Panc1 (cell line): ENCODE data around the gene HMCN2. TPM values are rescaled to one million over a fixed set of nuclear protein-coding genes. Genes with fewer than 3 reads are reported as not detected.

ENCODE experiments used
- ATAC-seq: fragments of 200-7000 bp; cut with Tn5 transposase; 2 replicates; pipeline ENCODE4 v1.9.1; 2020; ENCODE audit warnings: mild to moderate bottlenecking, moderate library complexity
- BruUV-seq: library from RNA; stranded (reverse); fragments of 400-500 nt; replicated peaks from 2 replicates; lab custom pipeline; 2021; lab: Mats Ljungman, UMichigan
- CTCF ChIA-PET: fragments of 300-600 bp; sonication (Branson Sonifier 250); formaldehyde crosslinking; loops from one replicate; lab custom pipeline; 2022; ENCODE audit warnings: antibody characterized with exemption; lab: Charles Lee
- POLR2A ChIA-PET: fragments of 300-600 bp; sonication (Branson Sonifier 250); formaldehyde crosslinking; loops from one replicate; lab custom pipeline; 2022; ENCODE audit warnings: antibody characterized with exemption; lab: Charles Lee
- DNase-seq: peaks from one replicate; pipeline ENCODE4 v3.0.0-alpha.2; 2010; ENCODE audit warnings: low read depth, low spot score
- H3K27ac ChIP-seq: 2 replicates; pipeline ENCODE4 v1.5.1; 2011; ENCODE audit warnings: mild to moderate bottlenecking, low read length, inconsistent platforms
- H3K27me3 ChIP-seq: fragments of 200-500 bp; sonication (Bioruptor generic); 2 replicates; pipeline ENCODE4 v1.6.0; 2014; ENCODE audit warnings: low read length, inconsistent platforms; ENCODE audit not compliant: control insufficient read depth, insufficient read depth
- H3K36me3 ChIP-seq: fragments of 200-500 bp; sonication (Bioruptor generic); 2 replicates; pipeline ENCODE4 v1.5.1; 2014; ENCODE audit warnings: inconsistent platforms, mild to moderate bottlenecking, low read length, moderate library complexity; ENCODE audit not compliant: control insufficient read depth, insufficient read depth
- H3K4me1 ChIP-seq: 2 replicates; pipeline ENCODE4 v1.5.1; 2011; ENCODE audit warnings: inconsistent platforms, mild to moderate bottlenecking, low read length, moderate library complexity; ENCODE audit not compliant: control insufficient read depth, insufficient read depth
- H3K4me3 ChIP-seq, 2 experiments: 2 replicates each; pipeline ENCODE4 v1.5.1; 2011 to 2012; ENCODE audit warnings: low read depth in 2 of 2, low read length in 2 of 2, mild to moderate bottlenecking in 2 of 2, inconsistent platforms in 1 of 2, moderate library complexity in 1 of 2
- H3K9me3 ChIP-seq: fragments of 200-500 bp; sonication (Bioruptor generic); 2 replicates; pipeline ENCODE4 v1.5.1; 2014; ENCODE audit warnings: low read depth, mild to moderate bottlenecking, inconsistent platforms, low read length, moderate library complexity; ENCODE audit not compliant: control insufficient read depth, insufficient read depth
- POLR2AphosphoS5 ChIP-seq: IDR thresholded peaks from 2 replicates; pipeline ENCODE4 v1.6.1; 2012; ENCODE audit warnings: mild to moderate bottlenecking, low read depth, low read length, moderate library complexity
- SIN3A ChIP-seq: IDR thresholded peaks from 2 replicates; pipeline ENCODE4 v1.6.1; 2012; ENCODE audit warnings: low read depth, mild to moderate bottlenecking, low read length, moderate library complexity, borderline replicate concordance; ENCODE audit not compliant: insufficient read depth
- TCF7L2 ChIP-seq: IDR thresholded peaks from 2 replicates; pipeline ENCODE4 v1.6.1; 2011; ENCODE audit warnings: mild to moderate bottlenecking, low read depth, low read length, inconsistent platforms
- in situ Hi-C: cut with HindIII; loops from 2 replicates; pipeline ENCODE4 v1.10.0; 2016; ENCODE audit warnings: low sequenced_read_pairs, low pct_unique_long_range_greater_than_20kb
- intact Hi-C: fragments of 100-400 bp; cut with micrococcal nuclease; formaldehyde crosslinking; loops from one replicate; pipeline ENCODE4 v1.10.0; 2022; ENCODE audit not compliant: unreplicated experiment
- total RNA-seq: library from RNA; stranded (reverse); gene quantifications from one replicate; pipeline ENCODE4 v1.2.1, GENCODE V29; 2021; ENCODE audit not compliant: unreplicated experiment
- TF ChIP-seq, protein P1 (sequence below), 2 experiments: IDR thresholded peaks; 2 replicates each; pipeline ENCODE4 v1.6.1; 2011 to 2012; ENCODE audit warnings: low read depth in 2 of 2, control low read depth in 1 of 2, low read length in 1 of 2, mild to moderate bottlenecking in 1 of 2, moderate library complexity in 1 of 2; ENCODE audit not compliant: insufficient read depth in 1 of 2
- TF ChIP-seq, protein P2 (sequence below): fragments of 450-650 bp; IDR thresholded peaks from 2 replicates; pipeline ENCODE4 v1.5.1; 2017; ENCODE audit warnings: mild to moderate bottlenecking

The HMCN2 gene
- total RNA-seq, 1 experiment from 2014 or later = 0.05 TPM

DNA sequence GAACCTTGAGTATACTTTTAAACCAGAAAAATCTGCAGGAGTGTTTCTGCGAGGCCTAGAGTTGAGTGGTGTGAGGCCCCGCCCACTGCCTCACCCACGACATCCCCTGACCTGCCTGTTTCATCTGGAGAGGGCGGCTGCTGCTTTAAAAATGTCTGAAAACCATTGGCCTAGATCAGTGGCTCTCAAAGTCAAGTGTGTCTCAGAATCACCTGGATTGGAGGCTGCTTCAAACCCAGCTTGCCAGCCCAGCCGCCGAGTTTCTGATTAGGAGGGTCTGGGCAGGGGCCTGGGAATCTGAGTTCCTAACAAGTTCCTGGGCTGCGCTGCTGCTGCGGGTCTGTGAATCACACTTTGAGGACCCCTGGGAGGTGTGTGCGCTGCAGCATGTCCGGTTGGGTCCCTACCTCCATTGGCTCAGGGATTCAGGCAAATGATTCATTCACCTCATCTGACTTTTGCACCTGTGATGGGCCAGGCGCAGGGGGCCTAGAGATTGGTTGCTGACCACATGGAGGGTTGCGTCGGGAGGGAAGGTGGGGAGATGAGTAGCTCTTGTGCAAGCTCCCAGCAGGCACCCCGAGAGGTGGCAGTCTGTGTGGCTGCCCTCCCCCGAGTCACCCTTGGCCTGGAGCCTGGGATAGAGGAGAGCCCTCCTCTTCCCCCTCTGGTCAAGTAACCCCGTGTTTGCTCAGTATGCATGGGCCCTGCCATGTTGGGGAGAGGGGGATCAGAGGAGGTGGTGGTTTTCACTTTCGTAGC, 27.6 kb upstream of the HMCN2 start:
- intact Hi-C loops = no loop called here
- CTCF ChIA-PET = no interaction called here

DNA sequence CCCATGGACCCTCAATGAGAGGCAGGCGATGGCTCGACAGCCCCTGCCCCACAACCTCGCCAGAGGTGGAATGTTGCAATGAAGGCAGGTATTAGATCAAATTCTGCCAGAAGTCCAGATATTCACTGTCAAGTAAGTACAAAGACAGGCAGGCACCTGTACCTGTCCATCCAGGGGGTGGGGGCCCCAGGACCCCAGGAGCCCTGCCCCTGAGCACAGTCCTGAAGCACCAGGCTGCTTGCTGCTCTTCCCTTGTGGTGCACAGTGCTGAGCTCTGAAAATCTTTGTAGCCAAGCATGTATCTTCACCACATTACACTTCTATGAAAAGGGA, 26.2 kb upstream of the HMCN2 start:
- Histone ChIP-seq H3K27me3 (no peaks in the 10 kb centered on the region), H3K36me3 (no peaks in the 10 kb centered on the region), H3K4me3 (no peak overlapping the region), H3K4me1 (no peaks in the 10 kb centered on the region), H3K9me3 (no peaks in the 10 kb centered on the region), H3K27ac (no peak overlapping the region)
- CTCF ChIA-PET = no interaction called here
- intact Hi-C loops = no loop called here
- no peak for ATAC-seq
- DNase-seq = no peak
- TF ChIP-seq TCF7L2 = no peak
- no peak for TF ChIP-seq POLR2AphosphoS5
- POLR2A ChIA-PET = no interaction called here
- BruUV-seq = no TSS peak
- in situ Hi-C loops = no loop called here

More for the DNA sequence above, 27.6 kb upstream of the HMCN2 start:
- BruUV-seq = no TSS peak
- H3K4me3 ChIP-seq = no peak overlapping the region
- POLR2A ChIA-PET = no interaction called here
- no peaks in the 10 kb centered on the region for H3K36me3 ChIP-seq
- TF ChIP-seq, protein P1, sequence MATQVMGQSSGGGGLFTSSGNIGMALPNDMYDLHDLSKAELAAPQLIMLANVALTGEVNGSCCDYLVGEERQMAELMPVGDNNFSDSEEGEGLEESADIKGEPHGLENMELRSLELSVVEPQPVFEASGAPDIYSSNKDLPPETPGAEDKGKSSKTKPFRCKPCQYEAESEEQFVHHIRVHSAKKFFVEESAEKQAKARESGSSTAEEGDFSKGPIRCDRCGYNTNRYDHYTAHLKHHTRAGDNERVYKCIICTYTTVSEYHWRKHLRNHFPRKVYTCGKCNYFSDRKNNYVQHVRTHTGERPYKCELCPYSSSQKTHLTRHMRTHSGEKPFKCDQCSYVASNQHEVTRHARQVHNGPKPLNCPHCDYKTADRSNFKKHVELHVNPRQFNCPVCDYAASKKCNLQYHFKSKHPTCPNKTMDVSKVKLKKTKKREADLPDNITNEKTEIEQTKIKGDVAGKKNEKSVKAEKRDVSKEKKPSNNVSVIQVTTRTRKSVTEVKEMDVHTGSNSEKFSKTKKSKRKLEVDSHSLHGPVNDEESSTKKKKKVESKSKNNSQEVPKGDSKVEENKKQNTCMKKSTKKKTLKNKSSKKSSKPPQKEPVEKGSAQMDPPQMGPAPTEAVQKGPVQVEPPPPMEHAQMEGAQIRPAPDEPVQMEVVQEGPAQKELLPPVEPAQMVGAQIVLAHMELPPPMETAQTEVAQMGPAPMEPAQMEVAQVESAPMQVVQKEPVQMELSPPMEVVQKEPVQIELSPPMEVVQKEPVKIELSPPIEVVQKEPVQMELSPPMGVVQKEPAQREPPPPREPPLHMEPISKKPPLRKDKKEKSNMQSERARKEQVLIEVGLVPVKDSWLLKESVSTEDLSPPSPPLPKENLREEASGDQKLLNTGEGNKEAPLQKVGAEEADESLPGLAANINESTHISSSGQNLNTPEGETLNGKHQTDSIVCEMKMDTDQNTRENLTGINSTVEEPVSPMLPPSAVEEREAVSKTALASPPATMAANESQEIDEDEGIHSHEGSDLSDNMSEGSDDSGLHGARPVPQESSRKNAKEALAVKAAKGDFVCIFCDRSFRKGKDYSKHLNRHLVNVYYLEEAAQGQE (IDR thresholded peaks at IDR 0.05; ENCODE audit: insufficient read depth in 1 of 2, low read depth in 2 of 2, low read length in 1 of 2) = no peak
- TF ChIP-seq POLR2AphosphoS5 (no peak), SIN3A (no peak), TCF7L2 (no peak)
- TF ChIP-seq, protein P2, sequence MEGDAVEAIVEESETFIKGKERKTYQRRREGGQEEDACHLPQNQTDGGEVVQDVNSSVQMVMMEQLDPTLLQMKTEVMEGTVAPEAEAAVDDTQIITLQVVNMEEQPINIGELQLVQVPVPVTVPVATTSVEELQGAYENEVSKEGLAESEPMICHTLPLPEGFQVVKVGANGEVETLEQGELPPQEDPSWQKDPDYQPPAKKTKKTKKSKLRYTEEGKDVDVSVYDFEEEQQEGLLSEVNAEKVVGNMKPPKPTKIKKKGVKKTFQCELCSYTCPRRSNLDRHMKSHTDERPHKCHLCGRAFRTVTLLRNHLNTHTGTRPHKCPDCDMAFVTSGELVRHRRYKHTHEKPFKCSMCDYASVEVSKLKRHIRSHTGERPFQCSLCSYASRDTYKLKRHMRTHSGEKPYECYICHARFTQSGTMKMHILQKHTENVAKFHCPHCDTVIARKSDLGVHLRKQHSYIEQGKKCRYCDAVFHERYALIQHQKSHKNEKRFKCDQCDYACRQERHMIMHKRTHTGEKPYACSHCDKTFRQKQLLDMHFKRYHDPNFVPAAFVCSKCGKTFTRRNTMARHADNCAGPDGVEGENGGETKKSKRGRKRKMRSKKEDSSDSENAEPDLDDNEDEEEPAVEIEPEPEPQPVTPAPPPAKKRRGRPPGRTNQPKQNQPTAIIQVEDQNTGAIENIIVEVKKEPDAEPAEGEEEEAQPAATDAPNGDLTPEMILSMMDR = no peak
- ATAC-seq (no peak), DNase-seq (no peak)
- no peaks in the 10 kb centered on the region for H3K4me1 ChIP-seq
- in situ Hi-C loops = no loop called here
- no peaks in the 10 kb centered on the region for H3K27me3 ChIP-seq
- H3K9me3 ChIP-seq = no peaks in the 10 kb centered on the region
- H3K27ac ChIP-seq = no peak overlapping the region

DNA sequence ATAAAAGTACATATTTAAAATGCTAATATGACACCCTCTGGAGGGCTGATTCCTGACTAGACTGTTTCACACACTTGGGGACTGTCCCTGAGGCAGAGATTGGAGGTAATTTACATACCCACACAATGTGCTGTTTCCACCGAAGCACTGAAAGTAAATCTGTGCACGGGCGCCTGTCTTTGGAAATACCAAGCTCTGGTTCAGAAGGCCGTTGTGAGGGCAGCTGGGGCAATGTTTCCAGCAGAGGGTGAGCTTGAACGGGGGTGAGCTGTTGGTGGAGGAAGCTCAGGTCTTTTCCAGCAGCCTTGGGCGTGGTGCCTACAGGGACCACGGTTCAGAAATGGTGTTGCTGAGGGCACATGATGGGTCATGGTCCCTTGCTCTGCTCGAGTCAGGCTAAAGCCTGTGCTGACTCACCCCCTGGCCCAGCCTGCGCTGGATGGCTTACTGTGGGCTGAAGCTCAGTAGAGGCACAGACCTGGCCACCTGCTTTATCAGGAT, 25.8 kb upstream of the HMCN2 start:
- intact Hi-C loops = loop anchor here (5.0 to 10.0 kb wide), 2 partner anchors 132 to 175 kb away; no protein-coding TSS in a partner anchor
- Histone ChIP-seq H3K4me3 (no peak overlapping the region), H3K36me3 (no peaks in the 10 kb centered on the region), H3K27ac (no peak overlapping the region), H3K4me1 (no peaks in the 10 kb centered on the region), H3K27me3 (no peaks in the 10 kb centered on the region), H3K9me3 (no peaks in the 10 kb centered on the region)
- ATAC-seq (peak; percentile 35), DNase-seq (no peak)
- in situ Hi-C loops = no loop called here
- TF ChIP-seq, protein P1 (IDR thresholded peaks at IDR 0.05; ENCODE audit: insufficient read depth in 1 of 2, low read depth in 2 of 2, low read length in 1 of 2) = no peak
- TF ChIP-seq POLR2AphosphoS5 (no peak), TCF7L2 (no peak), SIN3A (no peak)
- TF ChIP-seq, protein P2 = no peak
- CTCF ChIA-PET = no interaction called here
- POLR2A ChIA-PET = no interaction called here
- no TSS peak for BruUV-seq
